WI38 (cell line): ENCODE measurements around the gene IFIT1B.
"Not testable (repeated sequence)": the region's sequence is repeated elsewhere in the genome, so short reads cannot be mapped to it uniquely, and the experiment has no call there.

ENCODE experiments used
- H3K4me3 ChIP-seq: 2 replicates; pipeline ENCODE4 v1.5.1; 2011; ENCODE audit warnings: low read depth, mild to moderate bottlenecking, control low read depth, low read length
- TF ChIP-seq, protein P1 (sequence below): IDR thresholded peaks from 2 replicates; pipeline ENCODE4 v1.5.1; 2012; ENCODE audit warnings: low read depth, mild to moderate bottlenecking, control low read depth, low read length

IFIT1B gene

DNA sequence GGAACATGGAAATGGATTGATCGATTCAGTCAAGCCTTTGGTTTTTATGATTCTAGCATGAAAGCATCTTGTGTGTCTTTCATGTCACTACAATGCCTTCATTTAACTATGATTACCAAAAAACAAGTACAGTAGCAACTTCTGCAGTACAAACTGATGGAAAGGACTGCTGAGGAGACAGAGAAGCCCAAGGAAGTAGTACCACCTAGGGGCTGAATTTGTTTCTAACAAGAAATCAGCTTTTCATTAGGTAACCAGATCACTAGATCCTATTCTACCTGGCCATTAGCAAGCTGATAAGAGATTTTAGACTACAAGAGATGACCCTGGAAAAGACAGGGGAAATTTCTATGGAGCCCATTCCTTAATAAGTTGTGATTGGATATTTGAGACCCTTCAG is 11.4 kb downstream of the IFIT1B start:
- no peak overlapping the region for H3K4me3 ChIP-seq
- TF ChIP-seq, protein P1, sequence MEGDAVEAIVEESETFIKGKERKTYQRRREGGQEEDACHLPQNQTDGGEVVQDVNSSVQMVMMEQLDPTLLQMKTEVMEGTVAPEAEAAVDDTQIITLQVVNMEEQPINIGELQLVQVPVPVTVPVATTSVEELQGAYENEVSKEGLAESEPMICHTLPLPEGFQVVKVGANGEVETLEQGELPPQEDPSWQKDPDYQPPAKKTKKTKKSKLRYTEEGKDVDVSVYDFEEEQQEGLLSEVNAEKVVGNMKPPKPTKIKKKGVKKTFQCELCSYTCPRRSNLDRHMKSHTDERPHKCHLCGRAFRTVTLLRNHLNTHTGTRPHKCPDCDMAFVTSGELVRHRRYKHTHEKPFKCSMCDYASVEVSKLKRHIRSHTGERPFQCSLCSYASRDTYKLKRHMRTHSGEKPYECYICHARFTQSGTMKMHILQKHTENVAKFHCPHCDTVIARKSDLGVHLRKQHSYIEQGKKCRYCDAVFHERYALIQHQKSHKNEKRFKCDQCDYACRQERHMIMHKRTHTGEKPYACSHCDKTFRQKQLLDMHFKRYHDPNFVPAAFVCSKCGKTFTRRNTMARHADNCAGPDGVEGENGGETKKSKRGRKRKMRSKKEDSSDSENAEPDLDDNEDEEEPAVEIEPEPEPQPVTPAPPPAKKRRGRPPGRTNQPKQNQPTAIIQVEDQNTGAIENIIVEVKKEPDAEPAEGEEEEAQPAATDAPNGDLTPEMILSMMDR: no peak

DNA sequence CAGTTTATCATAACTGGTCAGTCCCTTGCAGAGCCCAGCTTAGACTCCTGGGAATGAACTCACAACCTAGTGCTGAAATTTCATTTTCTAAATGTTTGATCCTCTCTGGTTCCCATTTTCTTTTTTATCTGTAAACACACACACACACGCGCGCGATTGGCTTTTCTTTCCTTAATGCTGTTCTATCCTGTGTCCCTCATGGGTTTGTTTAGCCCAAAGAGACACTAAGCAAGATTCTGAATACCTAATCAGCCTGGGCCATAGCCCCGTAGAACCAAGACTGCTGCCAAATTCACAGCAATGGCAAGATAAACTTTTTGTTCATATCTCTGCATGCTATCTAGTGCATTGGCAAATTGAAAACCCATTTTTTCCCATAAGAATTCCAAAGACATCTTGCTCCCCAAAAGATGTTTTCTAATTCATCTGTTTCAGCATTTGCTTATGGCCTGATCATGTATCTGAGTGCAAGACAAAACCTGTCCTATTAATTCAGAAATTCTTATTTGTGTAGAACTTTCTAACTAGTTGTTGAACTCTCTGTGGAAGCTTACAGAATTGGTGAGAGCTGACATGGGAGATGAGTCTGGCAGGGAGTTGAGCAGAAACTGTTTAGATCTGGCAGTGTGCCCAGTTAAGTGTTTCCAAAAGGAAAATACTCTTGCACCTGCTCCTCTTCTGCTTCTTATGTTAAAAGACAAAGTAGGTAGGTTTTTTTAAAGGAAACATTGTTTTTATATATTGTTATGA is 12.8 kb downstream of the IFIT1B start:
- H3K4me3 ChIP-seq: no peak overlapping the region

DNA sequence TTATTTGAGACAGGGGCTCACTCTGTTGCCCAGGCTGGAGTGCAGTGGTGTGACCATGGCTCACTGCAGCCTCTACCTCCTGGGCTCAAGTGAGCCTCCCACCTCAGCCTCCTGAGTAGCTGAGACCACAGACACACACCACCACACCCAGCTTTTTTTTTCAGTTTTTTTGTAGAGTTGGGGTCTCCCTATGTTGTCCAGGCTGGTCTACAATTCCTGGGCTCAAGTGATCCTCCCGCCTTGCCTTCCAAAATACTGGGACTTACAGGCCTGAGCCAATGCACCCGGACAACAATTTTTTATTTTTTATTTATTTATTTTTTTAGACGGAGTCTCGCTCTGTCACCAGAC is 13.3 kb downstream of the IFIT1B start:
- H3K4me3 ChIP-seq: not testable (repeated sequence)

More for the DNA sequence above, 12.8 kb downstream of the IFIT1B start:
- TF ChIP-seq, protein P1: no peak

DNA sequence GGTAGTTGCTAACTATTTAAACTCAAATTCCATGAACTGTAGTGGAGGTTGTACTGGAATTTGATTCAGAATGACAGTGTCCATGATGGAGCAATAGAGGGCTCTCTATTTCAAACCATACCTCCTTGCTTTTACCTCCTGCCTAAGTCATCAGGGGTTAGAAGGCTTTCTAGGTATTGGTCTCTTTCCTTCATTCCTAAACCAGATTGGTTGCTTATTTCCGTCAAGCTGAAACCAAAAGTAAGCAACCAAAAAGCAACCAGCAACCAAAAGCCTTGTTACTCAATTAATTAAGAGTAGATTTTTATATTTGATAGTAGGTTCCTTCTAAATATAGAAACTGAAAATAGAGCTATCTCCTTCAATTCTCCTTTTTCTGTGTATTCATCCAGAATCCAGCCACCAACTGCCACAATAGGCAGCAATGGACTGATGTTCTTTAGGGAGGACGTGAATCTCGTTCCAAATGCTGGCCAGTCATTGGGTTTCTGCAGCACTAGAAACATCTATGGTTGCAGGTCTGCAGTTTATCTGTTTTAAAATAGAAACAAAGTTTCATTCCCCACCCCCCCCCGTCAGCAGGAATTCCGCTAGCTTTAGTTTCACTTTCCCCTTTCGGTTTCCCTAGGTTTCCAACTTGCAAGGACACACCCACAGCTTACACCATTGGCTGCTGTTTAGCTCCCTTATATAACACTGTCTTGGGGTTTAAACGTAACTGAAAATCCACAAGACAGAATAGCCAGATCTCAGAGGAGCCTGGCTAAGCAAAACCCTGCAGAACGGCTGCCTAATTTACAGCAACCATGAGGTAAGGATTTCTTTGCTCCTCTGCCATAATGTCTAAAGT is 14.3 kb downstream of the IFIT1B start, which contains the start of gene IFIT1:
TSS of gene IFIT1 (plus strand) at position 717 of the 850 bp plus-strand sequence. CDS start at position 807, 90 bp downstream.
- TF ChIP-seq, protein P1: no peak
- H3K4me3 ChIP-seq: peak within 1 kb of the TSS; percentile 69

DNA sequence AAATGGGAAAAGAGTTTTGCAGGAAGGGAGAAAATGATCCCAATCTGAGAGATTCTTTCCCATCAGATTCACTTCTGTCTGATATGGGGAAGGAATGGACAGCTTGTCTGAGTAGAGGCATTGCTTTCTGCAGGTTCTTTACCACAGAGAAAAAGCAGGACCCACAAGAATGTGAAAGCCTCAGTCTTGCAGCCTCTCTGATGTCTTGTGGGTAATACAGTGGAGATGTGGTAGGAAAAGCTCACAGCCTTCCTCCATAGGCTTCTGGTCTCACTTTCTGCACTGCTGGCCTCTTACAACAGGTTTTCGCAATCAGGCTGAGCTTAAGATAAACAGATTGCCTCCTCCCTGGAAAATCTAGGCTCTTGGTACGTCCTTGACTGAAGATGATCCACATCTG is 15.1 kb downstream of the IFIT1B start:
- H3K4me3 ChIP-seq: peak overlapping the region; percentile 69
- TF ChIP-seq, protein P1: no peak

DNA sequence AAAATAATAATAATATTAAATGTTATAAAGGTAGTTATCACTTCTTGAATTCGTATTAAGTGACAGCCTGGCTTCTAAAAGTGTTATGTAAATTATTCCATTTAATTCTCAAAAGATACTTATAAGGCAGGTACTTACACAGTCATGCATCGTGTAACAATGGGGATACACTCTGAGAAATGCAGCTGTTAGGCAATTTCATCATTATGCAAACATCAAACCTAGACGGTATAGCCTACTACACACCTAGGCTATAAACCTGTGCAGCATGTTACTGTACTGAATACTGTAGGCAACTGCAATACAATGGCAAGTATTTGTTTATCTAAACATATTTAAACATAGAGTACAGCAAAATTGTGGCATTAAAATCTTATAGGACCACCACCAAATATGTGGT is 16.0 kb downstream of the IFIT1B start:
- H3K4me3 ChIP-seq: peak overlapping the region; percentile 69
- TF ChIP-seq, protein P1: no peak

DNA sequence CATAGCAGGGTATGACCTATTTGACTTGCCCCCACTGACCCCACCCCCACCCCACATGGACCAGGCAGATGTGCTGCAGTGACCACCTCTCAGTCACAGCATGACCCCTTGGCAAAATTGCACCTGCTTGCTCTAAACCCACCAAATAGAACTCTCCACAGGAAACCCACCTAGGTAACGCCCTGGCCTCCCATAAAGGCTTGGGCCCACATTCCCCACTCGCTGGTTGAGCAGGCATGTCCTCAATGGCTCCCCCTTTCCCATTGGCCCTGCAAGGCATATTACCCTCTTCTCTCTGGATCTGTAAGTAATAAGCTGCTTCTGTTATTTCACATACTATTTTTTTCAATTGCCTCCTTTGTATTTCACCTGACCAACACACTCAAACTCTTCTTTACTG is 17.3 kb downstream of the IFIT1B start:
- no peak overlapping the region for H3K4me3 ChIP-seq
- TF ChIP-seq, protein P1: no peak
